Measurements from ENCODE around the gene HCRT. TPM values are rescaled to one million over a fixed set of nuclear protein-coding genes. Genes with fewer than 3 reads are reported as not detected.

HCRT gene
- polyA plus RNA-seq, 2 of the 4 experiments (the other 2 are of a cell fraction), result 0.18 TPM; not detected in 1

DNA sequence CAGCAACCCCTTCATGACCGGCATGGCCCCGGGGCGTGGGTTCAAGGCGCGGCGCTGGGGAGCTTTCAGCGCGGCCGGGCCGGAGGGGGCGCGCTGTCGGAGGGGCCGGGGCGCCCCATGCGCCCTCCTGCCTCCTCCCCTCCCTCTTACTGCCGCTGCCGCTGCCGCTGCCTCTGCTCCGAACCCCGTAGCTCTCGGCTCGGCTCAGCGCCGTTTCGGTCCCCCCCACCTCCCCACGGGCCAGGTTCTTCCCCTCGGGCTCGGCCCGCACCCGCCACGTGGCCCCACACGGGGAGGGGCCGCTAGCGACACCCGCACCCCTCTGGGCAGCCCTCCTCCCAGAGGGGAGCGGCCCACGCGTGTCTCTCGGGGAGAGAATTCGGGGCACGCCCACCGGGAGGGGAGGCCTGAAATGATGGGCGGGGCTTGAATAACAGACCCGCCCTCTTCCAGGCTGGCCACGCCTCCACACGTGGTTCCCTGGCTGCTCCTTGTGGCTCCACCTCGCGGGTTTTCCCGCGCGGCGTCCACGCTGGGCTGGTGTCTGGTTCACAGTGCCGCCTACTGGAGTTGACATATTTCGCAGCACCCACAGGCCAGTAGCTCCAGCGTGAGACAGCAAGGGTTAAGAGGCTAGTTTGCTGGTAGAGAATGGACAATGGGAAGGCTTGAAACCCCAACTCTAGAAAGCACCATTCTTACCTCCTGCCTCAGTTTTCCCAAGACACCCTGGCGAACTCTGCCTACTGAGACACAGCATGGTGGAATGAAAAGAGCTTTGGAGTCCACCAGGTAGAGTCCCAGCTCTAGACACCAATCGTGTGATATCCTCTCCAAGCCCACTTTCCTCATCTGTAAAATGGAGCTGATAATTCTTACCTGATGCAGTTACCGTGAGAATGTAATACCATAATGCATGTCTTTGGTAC lies 4.1 kb downstream of the HCRT start, which contains the start of gene KCNH4 (continued):
- TF ChIP-seq, protein P1, sequence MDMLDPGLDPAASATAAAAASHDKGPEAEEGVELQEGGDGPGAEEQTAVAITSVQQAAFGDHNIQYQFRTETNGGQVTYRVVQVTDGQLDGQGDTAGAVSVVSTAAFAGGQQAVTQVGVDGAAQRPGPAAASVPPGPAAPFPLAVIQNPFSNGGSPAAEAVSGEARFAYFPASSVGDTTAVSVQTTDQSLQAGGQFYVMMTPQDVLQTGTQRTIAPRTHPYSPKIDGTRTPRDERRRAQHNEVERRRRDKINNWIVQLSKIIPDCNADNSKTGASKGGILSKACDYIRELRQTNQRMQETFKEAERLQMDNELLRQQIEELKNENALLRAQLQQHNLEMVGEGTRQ (IDR thresholded peaks at IDR 0.05), result peak; percentile 84
- TF ChIP-seq EHMT2 (IDR thresholded peaks at IDR 0.05; ENCODE audit: low read depth) (peak; percentile 87), ZC3H11A (IDR thresholded peaks at IDR 0.05) (no peak), FOSB (CRISPR knock-in tag; IDR thresholded peaks at IDR 0.05) (no peak), RFX5 (IDR thresholded peaks at IDR 0.05) (no peak)
- TF ChIP-seq, protein P2, sequence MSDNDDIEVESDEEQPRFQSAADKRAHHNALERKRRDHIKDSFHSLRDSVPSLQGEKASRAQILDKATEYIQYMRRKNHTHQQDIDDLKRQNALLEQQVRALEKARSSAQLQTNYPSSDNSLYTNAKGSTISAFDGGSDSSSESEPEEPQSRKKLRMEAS (IDR thresholded peaks at IDR 0.05), result peak; percentile 99

DNA sequence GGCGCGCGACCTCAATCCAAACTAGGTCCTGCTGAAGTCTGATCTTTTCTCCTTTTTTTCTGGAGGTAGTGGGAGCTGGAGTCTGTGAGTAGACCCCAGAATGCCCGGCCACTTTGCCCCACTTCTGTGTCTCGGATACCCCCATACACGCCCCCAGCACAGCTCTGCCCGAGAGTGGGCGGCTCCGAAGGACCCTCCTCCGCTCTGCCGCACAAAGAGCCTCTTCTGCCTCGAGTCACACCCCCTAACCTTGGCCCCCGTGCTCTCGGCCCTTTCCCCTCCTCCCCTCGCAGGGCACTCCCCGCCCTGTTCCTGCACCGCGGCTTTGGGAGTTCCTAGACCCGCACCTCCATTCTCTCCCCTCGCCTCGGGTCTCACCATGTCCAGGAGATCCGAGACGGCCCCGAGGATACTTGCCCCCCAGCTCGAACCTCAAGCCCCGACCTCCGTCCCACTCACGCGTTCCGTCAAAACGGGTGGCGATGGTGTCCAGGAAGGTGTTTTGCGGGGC lies 4.8 kb downstream of the HCRT start:
- Histone ChIP-seq H3K4me2 (peak overlapping the region; percentile 97), H3K4me1 (peaks cover 38% of the 10 kb centered on the region), H3K4me3 (peak overlapping the region; percentile 54), H3K27ac (peak overlapping the region; percentile 53 to 78; a peak in 5 of 6 replicates), H3K9me3 (no peaks in the 10 kb centered on the region)
- ATAC-seq (no peak), DNase-seq (ENCODE audit: low read depth in 1 of 2, low spot score in 1 of 2) (no peak), FAIRE-seq (no peak)
- WGBS (ENCODE audit: missing lambda C conversion rate), result 39% methylated on average over 29 of the region's 33 CpGs
- TF ChIP-seq, protein P3, sequence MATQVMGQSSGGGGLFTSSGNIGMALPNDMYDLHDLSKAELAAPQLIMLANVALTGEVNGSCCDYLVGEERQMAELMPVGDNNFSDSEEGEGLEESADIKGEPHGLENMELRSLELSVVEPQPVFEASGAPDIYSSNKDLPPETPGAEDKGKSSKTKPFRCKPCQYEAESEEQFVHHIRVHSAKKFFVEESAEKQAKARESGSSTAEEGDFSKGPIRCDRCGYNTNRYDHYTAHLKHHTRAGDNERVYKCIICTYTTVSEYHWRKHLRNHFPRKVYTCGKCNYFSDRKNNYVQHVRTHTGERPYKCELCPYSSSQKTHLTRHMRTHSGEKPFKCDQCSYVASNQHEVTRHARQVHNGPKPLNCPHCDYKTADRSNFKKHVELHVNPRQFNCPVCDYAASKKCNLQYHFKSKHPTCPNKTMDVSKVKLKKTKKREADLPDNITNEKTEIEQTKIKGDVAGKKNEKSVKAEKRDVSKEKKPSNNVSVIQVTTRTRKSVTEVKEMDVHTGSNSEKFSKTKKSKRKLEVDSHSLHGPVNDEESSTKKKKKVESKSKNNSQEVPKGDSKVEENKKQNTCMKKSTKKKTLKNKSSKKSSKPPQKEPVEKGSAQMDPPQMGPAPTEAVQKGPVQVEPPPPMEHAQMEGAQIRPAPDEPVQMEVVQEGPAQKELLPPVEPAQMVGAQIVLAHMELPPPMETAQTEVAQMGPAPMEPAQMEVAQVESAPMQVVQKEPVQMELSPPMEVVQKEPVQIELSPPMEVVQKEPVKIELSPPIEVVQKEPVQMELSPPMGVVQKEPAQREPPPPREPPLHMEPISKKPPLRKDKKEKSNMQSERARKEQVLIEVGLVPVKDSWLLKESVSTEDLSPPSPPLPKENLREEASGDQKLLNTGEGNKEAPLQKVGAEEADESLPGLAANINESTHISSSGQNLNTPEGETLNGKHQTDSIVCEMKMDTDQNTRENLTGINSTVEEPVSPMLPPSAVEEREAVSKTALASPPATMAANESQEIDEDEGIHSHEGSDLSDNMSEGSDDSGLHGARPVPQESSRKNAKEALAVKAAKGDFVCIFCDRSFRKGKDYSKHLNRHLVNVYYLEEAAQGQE (IDR thresholded peaks at IDR 0.05), result peak; percentile 61; the same call in 1 of the 2 replicates
- TF ChIP-seq, protein P4, sequence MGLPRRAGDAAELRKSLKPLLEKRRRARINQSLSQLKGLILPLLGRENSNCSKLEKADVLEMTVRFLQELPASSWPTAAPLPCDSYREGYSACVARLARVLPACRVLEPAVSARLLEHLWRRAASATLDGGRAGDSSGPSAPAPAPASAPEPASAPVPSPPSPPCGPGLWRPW (IDR thresholded peaks at IDR 0.05), result no peak
- CTCF ChIA-PET, result interaction anchor here (0.5 to 6.1 kb wide), 23 partner anchors 9 to 219 kb away, joined by 3 to 76 read pairs (median 4); partner anchors contain the start of genes GHDC, HSPB9, KAT2A and STAT3
- POLR2A ChIA-PET, result interaction anchor here (0.6 kb wide), 1 partner anchor 1555 kb away, joined by 3 read pairs; no protein-coding TSS in a partner anchor

DNA sequence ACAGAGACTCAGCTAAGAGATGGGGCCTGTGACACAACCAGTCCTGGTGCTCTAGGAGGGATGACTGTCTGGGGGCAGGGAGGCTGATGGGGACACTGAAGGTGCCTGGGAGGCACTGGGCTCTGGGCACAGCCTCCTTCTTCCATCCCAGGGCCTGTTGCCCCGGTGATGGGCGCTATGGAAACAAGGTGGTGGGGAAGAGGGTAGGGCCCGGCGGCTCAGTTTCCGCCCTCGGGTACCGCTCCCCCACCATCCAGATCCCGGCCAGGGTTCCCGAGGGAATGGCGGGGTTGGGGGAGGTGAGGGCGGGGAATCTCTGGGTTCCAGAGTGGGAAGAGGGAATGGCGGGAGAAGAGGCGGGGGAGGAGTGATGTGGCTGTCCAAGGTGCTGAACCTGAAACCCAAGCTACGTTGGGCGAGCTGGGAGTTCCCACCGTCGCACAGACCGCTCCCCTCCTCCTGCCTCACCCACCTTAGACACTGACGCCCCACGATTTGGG lies 5.3 kb downstream of the HCRT start:
- FAIRE-seq (no peak), ATAC-seq (no peak), DNase-seq (ENCODE audit: low read depth in 1 of 2, low spot score in 1 of 2) (peak in 1 of 2 experiments; percentile 42)
- 71% methylated on average over 18 of the region's 20 CpGs for WGBS (ENCODE audit: missing lambda C conversion rate)
- ChIA-PET POLR2A (no interaction called here), CTCF (interaction anchor here (0.7 to 6.1 kb wide), 13 partner anchors 9 to 219 kb away, joined by 3 to 76 read pairs (median 5); partner anchors contain the start of genes GHDC, HSPB9, KAT2A and STAT3)
- no peak for TF ChIP-seq MAFK (IDR thresholded peaks at IDR 0.05; ENCODE audit: partially characterized antibody)
- peak; percentile 88 for TF ChIP-seq EHMT2 (IDR thresholded peaks at IDR 0.05; ENCODE audit: low read depth)
- TF ChIP-seq FOXS1 (CRISPR knock-in tag; IDR thresholded peaks at IDR 0.05), result 0 out of 2 replicates have a peak, but pooled peaks have one; percentile 25
- no peak for TF ChIP-seq EHF (CRISPR knock-in tag; IDR thresholded peaks at IDR 0.05)
- TF ChIP-seq, protein P3 (IDR thresholded peaks at IDR 0.05), result peak; percentile 92
- Histone ChIP-seq H3K4me2 (no peak overlapping the region), H3K9me3 (no peaks in the 10 kb centered on the region), H3K4me3 (no peak overlapping the region), H3K4me1 (peaks cover 34% of the 10 kb centered on the region), H3K27ac (no peak overlapping the region)

All from A549 (cell line).